Measurements from ENCODE around the gene PLA2G6. TPM values are rescaled to one million over a fixed set of nuclear protein-coding genes. Genes with fewer than 3 reads are reported as not detected.

PLA2G6 gene
- total RNA-seq, 1 experiment from 2014 or later, result 6.0 TPM

- Histone ChIP-seq H3K9me3 (ENCODE audit: low read length) (no peaks in the 10 kb centered on the region), H4K20me1 (ENCODE audit: low read length) (no peaks in the 10 kb centered on the region), H3K9me2 (replicated peaks; ENCODE audit: low read length) (no peaks in the 10 kb centered on the region), H3K4me3 (ENCODE audit: low read length) (peak overlapping the region; percentile 20; the same call in 1 of the 2 replicates), H2AFZ (ENCODE audit: low read length) (no peak overlapping the region), H3K27ac (ENCODE audit: low read length) (peak overlapping the region; percentile 98), H3K9ac (ENCODE audit: low read length) (peak overlapping the region; percentile 80), H3K4me2 (ENCODE audit: low read length) (peak overlapping the region; percentile 67), H3K36me3 (ENCODE audit: low read depth, low read length) (peaks cover 16% of the 10 kb centered on the region), H3F3A (ENCODE audit: low read length, unreplicated experiment) (no peaks in the 10 kb centered on the region), H3K27me3 (ENCODE audit: low read length) (no peaks in the 10 kb centered on the region), H3K4me1 (ENCODE audit: insufficient read depth, low read length) (peaks cover 24% of the 10 kb centered on the region), H3K79me2 (ENCODE audit: low read length) (no peaks in the 10 kb centered on the region)
- ChIA-PET POLR2A (ENCODE audit: unreplicated experiment) (interaction anchor here (0.6 kb wide), 1 partner anchor 10 kb away, joined by 3 read pairs; no protein-coding TSS in a partner anchor), CTCF (interaction anchor here (1.6 kb wide), 1 partner anchor 34 kb away, joined by 4 read pairs; no protein-coding TSS in a partner anchor)
- TSS peak; percentile 90 for BruUV-seq (replicated peaks)
- ATAC-seq (peak; percentile 7), DNase-seq (no peak)
- no peak for TF ChIP-seq EZH2 (IDR thresholded peaks at IDR 0.05; ENCODE audit: low read length, unreplicated experiment)
- TF ChIP-seq CTCF (conservative IDR thresholded peaks at IDR 0.05; ENCODE audit: low read depth, low read length), result no peak
- no peak for TF ChIP-seq EZH2phosphoT487 (IDR thresholded peaks at IDR 0.05; ENCODE audit: borderline replicate concordance, low read length)
- intact Hi-C loops (cut with micrococcal nuclease), result loop anchor here (1.0 kb wide), 1 partner anchor 11 kb away; no protein-coding TSS in a partner anchor
These were observed 46.8 kb upstream of the PLA2G6 start for GRCh38 chr22:38228326-38228872.

GRCh38 chr22:38226853-38227649 lies 45.4 kb upstream of the PLA2G6 start:
- no TSS peak for BruUV-seq (replicated peaks)
- CTCF ChIA-PET, result no interaction called here
- POLR2A ChIA-PET (ENCODE audit: unreplicated experiment), result no interaction called here

GRCh38 chr22:38223289-38223960 lies 41.8 kb upstream of the PLA2G6 start:
- H3K27ac ChIP-seq (ENCODE audit: low read length), result no peak overlapping the region
- no TSS peak for BruUV-seq (replicated peaks)
- H3K4me2 ChIP-seq (ENCODE audit: low read length), result no peak overlapping the region
- ChIA-PET CTCF (no interaction called here), POLR2A (ENCODE audit: unreplicated experiment) (no interaction called here)
- no peaks in the 10 kb centered on the region for H3K9me3 ChIP-seq (ENCODE audit: low read length)
- H3K36me3 ChIP-seq (ENCODE audit: low read depth, low read length), result peaks cover 9% of the 10 kb centered on the region
- no peaks in the 10 kb centered on the region for H4K20me1 ChIP-seq (ENCODE audit: low read length)
- peaks cover 22% of the 10 kb centered on the region for H3K4me1 ChIP-seq (ENCODE audit: insufficient read depth, low read length)
- intact Hi-C loops (cut with micrococcal nuclease), result no loop called here
- H3K9ac ChIP-seq (ENCODE audit: low read length), result no peak overlapping the region
- H3K9me2 ChIP-seq (replicated peaks; ENCODE audit: low read length), result no peaks in the 10 kb centered on the region
- no peaks in the 10 kb centered on the region for H3F3A ChIP-seq (ENCODE audit: low read length, unreplicated experiment)
- TF ChIP-seq EZH2 (IDR thresholded peaks at IDR 0.05; ENCODE audit: low read length, unreplicated experiment) (no peak), EZH2phosphoT487 (IDR thresholded peaks at IDR 0.05; ENCODE audit: borderline replicate concordance, low read length) (no peak), CTCF (conservative IDR thresholded peaks at IDR 0.05; ENCODE audit: low read depth, low read length) (peak; percentile 43; the same call in 1 of the 2 replicates)
- H2AFZ ChIP-seq (ENCODE audit: low read length), result no peak overlapping the region
- H3K4me3 ChIP-seq (ENCODE audit: low read length), result no peak overlapping the region
- DNase-seq (no peak), ATAC-seq (no peak)
- H3K27me3 ChIP-seq (ENCODE audit: low read length), result no peaks in the 10 kb centered on the region
- H3K79me2 ChIP-seq (ENCODE audit: low read length), result no peaks in the 10 kb centered on the region

More at GRCh38 chr22:38226853-38227649, 45.4 kb upstream of the PLA2G6 start:
- no peaks in the 10 kb centered on the region for H3K27me3 ChIP-seq (ENCODE audit: low read length)
- no peaks in the 10 kb centered on the region for H3K79me2 ChIP-seq (ENCODE audit: low read length)
- H3K36me3 ChIP-seq (ENCODE audit: low read depth, low read length), result peaks cover 16% of the 10 kb centered on the region
- no peak overlapping the region for H3K4me2 ChIP-seq (ENCODE audit: low read length)
- ATAC-seq (no peak), DNase-seq (no peak)
- no peak overlapping the region for H2AFZ ChIP-seq (ENCODE audit: low read length)
- H4K20me1 ChIP-seq (ENCODE audit: low read length), result no peaks in the 10 kb centered on the region
- no peaks in the 10 kb centered on the region for H3K9me2 ChIP-seq (replicated peaks; ENCODE audit: low read length)
- H3K4me1 ChIP-seq (ENCODE audit: insufficient read depth, low read length), result peaks cover 20% of the 10 kb centered on the region
- no peak overlapping the region for H3K27ac ChIP-seq (ENCODE audit: low read length)
- no peak overlapping the region for H3K4me3 ChIP-seq (ENCODE audit: low read length)
- H3K9ac ChIP-seq (ENCODE audit: low read length), result no peak overlapping the region
- no peak for TF ChIP-seq EZH2phosphoT487 (IDR thresholded peaks at IDR 0.05; ENCODE audit: borderline replicate concordance, low read length)
- no peaks in the 10 kb centered on the region for H3F3A ChIP-seq (ENCODE audit: low read length, unreplicated experiment)
- intact Hi-C loops (cut with micrococcal nuclease), result no loop called here
- H3K9me3 ChIP-seq (ENCODE audit: low read length), result no peaks in the 10 kb centered on the region

Data from PC-3 (cell line).